HG03432 (cell line): Measurements from ENCODE around the gene ALX3.
A peak's percentile ranks its signal among the peaks of the same experiment; 100 is the strongest.
"Not testable (repeated sequence)": the region's sequence is repeated elsewhere in the genome, so short reads cannot be mapped to it uniquely, and the experiment has no call there.

Experiments used
- ATAC-seq: cut with Tn5 transposase; IDR thresholded peaks from one replicate; pipeline ENCODE4 v1.9.1; 2021; ENCODE audit warnings: mild to moderate bottlenecking, moderate library complexity; ENCODE audit not compliant: unreplicated experiment

Gene ALX3

GRCh38 chr1:110048923-110049601 lies 21.4 kb downstream of the ALX3 start:
- no peak for ATAC-seq

GRCh38 chr1:110048240-110048639 lies 22.2 kb downstream of the ALX3 start:
- ATAC-seq: no peak

GRCh38 chr1:110047463-110047862 lies 23.0 kb downstream of the ALX3 start:
- no peak for ATAC-seq

- no peak for ATAC-seq
Observed at GRCh38 chr1:110043016-110043415, 27.5 kb downstream of the ALX3 start.

GRCh38 chr1:110040548-110040947 lies 29.9 kb downstream of the ALX3 start:
- no peak for ATAC-seq

- ATAC-seq: no peak
Observed at GRCh38 chr1:110039641-110040040, 30.8 kb downstream of the ALX3 start.

GRCh38 chr1:110038271-110038670 lies 32.2 kb downstream of the ALX3 start:
- no peak for ATAC-seq

- ATAC-seq: no peak
Observed at GRCh38 chr1:110035236-110035752, 35.2 kb downstream of the ALX3 start.

- ATAC-seq: peak; percentile 86
Observed at GRCh38 chr1:110034451-110035235, 35.8 kb downstream of the ALX3 start, which contains the start of gene STRIP1. TSS of gene STRIP1 (plus strand) at chr1:110034624. CDS start at chr1:110034638, 14 bp downstream.

- no peak for ATAC-seq
Observed at GRCh38 chr1:110034040-110034450, 36.4 kb downstream of the ALX3 start.

- ATAC-seq: no peak
Observed at GRCh38 chr1:110033421-110033820, 37.1 kb downstream of the ALX3 start.

- ATAC-seq: no peak
Observed at GRCh38 chr1:110032327-110032726, 38.1 kb downstream of the ALX3 start.

GRCh38 chr1:110030687-110031086 lies 39.8 kb downstream of the ALX3 start:
- ATAC-seq: not testable (repeated sequence)

- ATAC-seq: no peak
Observed at GRCh38 chr1:110024613-110025012, 45.9 kb downstream of the ALX3 start.

- no peak for ATAC-seq
Observed at GRCh38 chr1:110021285-110021684, 49.2 kb downstream of the ALX3 start.

GRCh38 chr1:110019770-110020169 lies 50.7 kb downstream of the ALX3 start:
- no peak for ATAC-seq

GRCh38 chr1:110018396-110018795 lies 52.1 kb downstream of the ALX3 start:
- no peak for ATAC-seq

GRCh38 chr1:110017792-110018191 lies 52.7 kb downstream of the ALX3 start:
- no peak for ATAC-seq

- ATAC-seq: peak; percentile 73
Observed at GRCh38 chr1:110012100-110012780, 58.2 kb downstream of the ALX3 start.

- peak; percentile 96 for ATAC-seq
Observed at GRCh38 chr1:110011527-110012041, 58.9 kb downstream of the ALX3 start.
